ENCODE measurements around the gene COL25A1. TPM values are rescaled to one million over a fixed set of nuclear protein-coding genes. Genes with fewer than 3 reads are reported as not detected.

The COL25A1 gene
- total and polyA plus RNA-seq, 4 donors = 0.61 to 4.4 (median 2.1) TPM

DNA sequence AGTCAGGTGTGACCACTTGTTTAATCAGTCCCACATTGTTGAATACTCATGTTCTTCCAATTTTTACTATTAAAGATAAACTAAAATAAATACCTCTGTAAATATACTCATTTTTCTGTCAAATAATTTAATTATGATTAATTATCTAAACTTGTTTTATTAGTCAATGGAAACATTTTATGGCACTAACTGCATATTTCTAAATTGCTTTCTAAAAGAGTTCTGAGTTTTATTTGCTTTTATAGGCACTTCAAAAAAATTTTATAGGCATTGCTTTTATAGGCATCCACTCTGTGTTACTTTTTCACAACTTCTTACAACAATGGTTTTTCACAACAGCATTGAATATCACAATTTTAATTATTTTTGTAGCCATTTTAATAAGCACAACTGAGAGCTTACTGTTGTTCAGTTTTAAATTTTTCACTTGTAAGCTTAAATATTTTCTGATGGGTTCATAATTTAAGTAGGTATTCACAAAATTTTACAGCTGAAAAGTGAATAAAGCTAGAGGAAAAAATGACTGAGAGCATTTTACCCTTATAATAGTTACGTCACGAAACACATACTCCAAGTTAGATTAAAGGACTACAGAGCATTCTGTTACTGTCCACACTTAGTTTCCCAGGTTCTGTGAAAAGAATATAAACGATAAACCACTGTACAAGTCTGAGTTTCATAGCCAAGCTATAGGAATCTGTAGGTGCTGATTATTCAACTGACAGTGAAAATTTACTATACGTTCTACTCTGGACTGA, 398.8 kb downstream of the COL25A1 start:
- TF ChIP-seq JUND (IDR thresholded peaks at IDR 0.05) (no peak), MAX (IDR thresholded peaks at IDR 0.05) (no peak), RAD21 (IDR thresholded peaks at IDR 0.05) (no peak), FOXA2 (IDR thresholded peaks at IDR 0.05) (no peak), HNF4A (conservative IDR thresholded peaks at IDR 0.05) (no peak), GABPA (IDR thresholded peaks at IDR 0.05 in 1 of 2, conservative IDR thresholded peaks at IDR 0.05 in 1 of 2) (no peak), REST (IDR thresholded peaks at IDR 0.05) (no peak), FOXA1 (IDR thresholded peaks at IDR 0.05) (no peak), SP1 (IDR thresholded peaks at IDR 0.05) (no peak), YY1 (IDR thresholded peaks at IDR 0.05) (no peak), EGR1 (IDR thresholded peaks at IDR 0.05; ENCODE audit: low read depth in 2 of 2) (no peak)
- no peak overlapping the region for H3K4me3 ChIP-seq (ENCODE audit: low read depth in 1 of 3, low read length in 3 of 3)
- no peaks in the 10 kb centered on the region for H3K9me3 ChIP-seq (ENCODE audit: control insufficient read depth in 4 of 4, low read length in 3 of 4)
- H3K27ac ChIP-seq (ENCODE audit: low read depth in 1 of 2, low read length in 2 of 2) = no peak overlapping the region
- no peak for DNase-seq (ENCODE audit: low spot score)
- H3K36me3 ChIP-seq (ENCODE audit: control insufficient read depth in 4 of 4, insufficient read depth in 3 of 4, low read depth in 1 of 4, low read length in 3 of 4) = no peaks in the 10 kb centered on the region
- no peak overlapping the region for H3K9ac ChIP-seq (ENCODE audit: low read depth in 1 of 2, low read length in 2 of 2)
- H3K27me3 ChIP-seq (ENCODE audit: control insufficient read depth in 4 of 4, insufficient read depth in 4 of 4, low read length in 3 of 4) = peaks cover 0 to 4% (median 0%) of the 10 kb centered on the region in 4 donors
- WGBS = 83% methylated on average over 4 of the region's 4 CpGs
- H3K4me1 ChIP-seq (ENCODE audit: control insufficient read depth in 4 of 4, insufficient read depth in 4 of 4, low read length in 3 of 4) = no peaks in the 10 kb centered on the region

GRCh38 chr4:108902769-108903168, 399.7 kb downstream of the COL25A1 start:
- Histone ChIP-seq H3K9ac (ENCODE audit: low read depth in 1 of 2, low read length in 2 of 2) (no peak overlapping the region), H3K27me3 (ENCODE audit: control insufficient read depth in 4 of 4, insufficient read depth in 4 of 4, low read length in 3 of 4) (no peaks in the 10 kb centered on the region), H3K9me3 (ENCODE audit: control insufficient read depth in 4 of 4, low read length in 3 of 4) (no peaks in the 10 kb centered on the region), H3K4me3 (ENCODE audit: low read depth in 1 of 3, low read length in 3 of 3) (no peak overlapping the region), H3K36me3 (ENCODE audit: control insufficient read depth in 4 of 4, insufficient read depth in 3 of 4, low read depth in 1 of 4, low read length in 3 of 4) (no peaks in the 10 kb centered on the region), H3K27ac (ENCODE audit: low read depth in 1 of 2, low read length in 2 of 2) (no peak overlapping the region), H3K4me1 (ENCODE audit: control insufficient read depth in 4 of 4, insufficient read depth in 4 of 4, low read length in 3 of 4) (no peaks in the 10 kb centered on the region)
- TF ChIP-seq MAX (IDR thresholded peaks at IDR 0.05) = no peak
- TF ChIP-seq ATF3 (IDR thresholded peaks at IDR 0.05) = no peak
- TF ChIP-seq SP1 (IDR thresholded peaks at IDR 0.05) = no peak
- WGBS = 65% methylated on average over 3 of the region's 3 CpGs
- no peak for DNase-seq (ENCODE audit: low spot score)

GRCh38 chr4:108901291-108901690, 401.2 kb downstream of the COL25A1 start:
- WGBS = 86% methylated on average over 1 of the region's 1 CpG
- no peaks in the 10 kb centered on the region for H3K4me1 ChIP-seq (ENCODE audit: control insufficient read depth in 4 of 4, insufficient read depth in 4 of 4, low read length in 3 of 4)
- TF ChIP-seq NR2F2 (IDR thresholded peaks at IDR 0.05) (no peak), SP1 (IDR thresholded peaks at IDR 0.05) (no peak), TAF1 (conservative IDR thresholded peaks at IDR 0.05) (no peak), ZBTB33 (IDR thresholded peaks at IDR 0.05) (no peak)
- no peak for DNase-seq (ENCODE audit: low spot score)
- no peak overlapping the region for H3K9ac ChIP-seq (ENCODE audit: low read depth in 1 of 2, low read length in 2 of 2)
- H3K9me3 ChIP-seq (ENCODE audit: control insufficient read depth in 4 of 4, low read length in 3 of 4) = no peaks in the 10 kb centered on the region
- H3K36me3 ChIP-seq (ENCODE audit: control insufficient read depth in 4 of 4, insufficient read depth in 3 of 4, low read depth in 1 of 4, low read length in 3 of 4) = no peaks in the 10 kb centered on the region
- no peaks in the 10 kb centered on the region for H3K27me3 ChIP-seq (ENCODE audit: control insufficient read depth in 4 of 4, insufficient read depth in 4 of 4, low read length in 3 of 4)
- H3K27ac ChIP-seq (ENCODE audit: low read depth in 1 of 2, low read length in 2 of 2) = no peak overlapping the region
- no peak overlapping the region for H3K4me3 ChIP-seq (ENCODE audit: low read depth in 1 of 3, low read length in 3 of 3)
